ENCODE measurements around the gene MAP3K15. TPM values are rescaled to one million over a fixed set of nuclear protein-coding genes. Genes with fewer than 3 reads are reported as not detected.

Gene MAP3K15
- total RNA-seq, 2 donors from 2014 or later = 0.56 TPM; not detected in 1

DNA sequence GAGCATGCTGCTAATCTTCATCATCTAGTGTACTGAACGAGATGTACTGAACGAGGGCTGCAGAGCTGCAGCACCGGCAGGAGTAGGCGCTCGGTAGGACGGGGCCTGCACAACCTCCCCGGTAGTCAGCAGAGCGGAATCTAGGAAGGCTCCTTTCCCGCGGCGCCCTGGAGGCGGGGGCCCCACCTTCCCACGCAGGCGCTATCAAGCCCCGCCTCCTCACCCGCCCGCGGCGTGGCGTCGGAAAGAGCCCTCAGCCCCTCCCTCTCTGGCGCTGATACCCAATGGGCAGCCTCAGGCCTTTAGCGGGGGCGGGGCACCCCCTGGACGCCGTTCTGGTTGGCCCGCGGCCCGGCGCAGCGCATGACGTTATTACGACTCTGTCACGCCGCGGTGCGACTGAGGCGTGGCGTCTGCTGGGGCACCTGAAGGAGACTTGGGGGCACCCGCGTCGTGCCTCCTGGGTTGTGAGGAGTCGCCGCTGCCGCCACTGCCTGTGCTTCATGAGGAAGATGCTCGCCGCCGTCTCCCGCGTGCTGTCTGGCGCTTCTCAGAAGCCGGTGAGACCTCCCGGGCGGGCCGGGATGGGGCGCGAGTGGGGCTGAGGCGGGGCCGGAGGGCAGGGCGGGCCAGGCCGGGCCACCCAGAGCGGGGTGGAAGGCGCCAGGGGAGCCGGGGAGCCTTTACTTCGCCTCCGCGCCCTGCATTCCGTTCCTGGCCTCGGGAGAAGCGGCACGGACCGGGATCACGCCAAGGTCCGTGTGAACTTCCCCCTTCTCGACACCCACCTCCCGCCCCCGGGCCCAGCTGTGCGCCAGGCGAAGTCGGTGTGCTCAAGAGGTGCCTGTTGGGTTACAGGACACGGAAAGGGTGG is 171.5 kb downstream of the MAP3K15 start, which contains the start of gene PDHA1:
Gene PDHA1, plus strand, starts transcription at position 393 of the 874 bp plus-strand sequence. Its CDS starts 111 bp downstream, at position 504.
- H3K27ac ChIP-seq = peak within 1 kb of the TSS; percentile 79
- DNase-seq (ENCODE audit: low spot score) = peak; percentile 54
- peaks cover 0 to 7% of the 10 kb centered on the region in 2 donors for H3K4me1 ChIP-seq (ENCODE audit: control insufficient read depth in 1 of 2, low read depth in 2 of 2)
- peak within 1 kb of the TSS; percentile 81 for H3K4me3 ChIP-seq
- TF ChIP-seq, protein P1, sequence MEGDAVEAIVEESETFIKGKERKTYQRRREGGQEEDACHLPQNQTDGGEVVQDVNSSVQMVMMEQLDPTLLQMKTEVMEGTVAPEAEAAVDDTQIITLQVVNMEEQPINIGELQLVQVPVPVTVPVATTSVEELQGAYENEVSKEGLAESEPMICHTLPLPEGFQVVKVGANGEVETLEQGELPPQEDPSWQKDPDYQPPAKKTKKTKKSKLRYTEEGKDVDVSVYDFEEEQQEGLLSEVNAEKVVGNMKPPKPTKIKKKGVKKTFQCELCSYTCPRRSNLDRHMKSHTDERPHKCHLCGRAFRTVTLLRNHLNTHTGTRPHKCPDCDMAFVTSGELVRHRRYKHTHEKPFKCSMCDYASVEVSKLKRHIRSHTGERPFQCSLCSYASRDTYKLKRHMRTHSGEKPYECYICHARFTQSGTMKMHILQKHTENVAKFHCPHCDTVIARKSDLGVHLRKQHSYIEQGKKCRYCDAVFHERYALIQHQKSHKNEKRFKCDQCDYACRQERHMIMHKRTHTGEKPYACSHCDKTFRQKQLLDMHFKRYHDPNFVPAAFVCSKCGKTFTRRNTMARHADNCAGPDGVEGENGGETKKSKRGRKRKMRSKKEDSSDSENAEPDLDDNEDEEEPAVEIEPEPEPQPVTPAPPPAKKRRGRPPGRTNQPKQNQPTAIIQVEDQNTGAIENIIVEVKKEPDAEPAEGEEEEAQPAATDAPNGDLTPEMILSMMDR (IDR thresholded peaks at IDR 0.05) = no peak
- H3K9me3 ChIP-seq = no peaks in the 10 kb centered on the region
- ATAC-seq (ENCODE audit: insufficient number of reproducible peaks, low FRiP score, low read depth) = peak; percentile 89
- H3K27me3 ChIP-seq (replicated peaks; ENCODE audit: insufficient read depth) = no peaks in the 10 kb centered on the region
- no peaks in the 10 kb centered on the region for H3K36me3 ChIP-seq

- no peaks in the 10 kb centered on the region for H3K27me3 ChIP-seq (replicated peaks; ENCODE audit: insufficient read depth)
- peak overlapping the region; percentile 81 for H3K4me3 ChIP-seq
- no peak for DNase-seq (ENCODE audit: low spot score)
- no peaks in the 10 kb centered on the region for H3K36me3 ChIP-seq
- peak; percentile 15 for ATAC-seq (ENCODE audit: insufficient number of reproducible peaks, low FRiP score, low read depth)
- H3K9me3 ChIP-seq = no peaks in the 10 kb centered on the region
- H3K27ac ChIP-seq = peak overlapping the region; percentile 55 to 69
- TF ChIP-seq, protein P1 (IDR thresholded peaks at IDR 0.05) = no peak
- H3K4me1 ChIP-seq (ENCODE audit: control insufficient read depth in 1 of 2, low read depth in 2 of 2) = peaks cover 0 to 7% of the 10 kb centered on the region in 2 donors
Observed at GRCh38 chrX:19343085-19343534, 172.2 kb downstream of the MAP3K15 start.

- H3K4me3 ChIP-seq = no peak overlapping the region
- DNase-seq (ENCODE audit: low spot score) = no peak
Observed at GRCh38 chrX:19342331-19342906, 172.9 kb downstream of the MAP3K15 start.

GRCh38 chrX:19334945-19335626 is 180.2 kb downstream of the MAP3K15 start:
- H3K27ac ChIP-seq = no peak overlapping the region
- TF ChIP-seq, protein P1 (IDR thresholded peaks at IDR 0.05) = no peak
- no peak for ATAC-seq (ENCODE audit: insufficient number of reproducible peaks, low FRiP score, low read depth)

More at GRCh38 chrX:19342331-19342906, 172.9 kb downstream of the MAP3K15 start:
- H3K9me3 ChIP-seq = no peaks in the 10 kb centered on the region
- peak overlapping the region in 1 of 2 donors; percentile 69 for H3K27ac ChIP-seq
- peaks cover 0 to 3% of the 10 kb centered on the region in 2 donors for H3K4me1 ChIP-seq (ENCODE audit: control insufficient read depth in 1 of 2, low read depth in 2 of 2)
- ATAC-seq (ENCODE audit: insufficient number of reproducible peaks, low FRiP score, low read depth) = no peak
- H3K36me3 ChIP-seq = no peaks in the 10 kb centered on the region
- TF ChIP-seq, protein P1 (IDR thresholded peaks at IDR 0.05) = no peak
- no peaks in the 10 kb centered on the region for H3K27me3 ChIP-seq (replicated peaks; ENCODE audit: insufficient read depth)

More at GRCh38 chrX:19334945-19335626, 180.2 kb downstream of the MAP3K15 start:
- Histone ChIP-seq H3K4me1 (ENCODE audit: control insufficient read depth in 1 of 2, low read depth in 2 of 2) (no peaks in the 10 kb centered on the region), H3K27me3 (replicated peaks; ENCODE audit: insufficient read depth) (no peaks in the 10 kb centered on the region), H3K36me3 (no peaks in the 10 kb centered on the region), H3K9me3 (no peaks in the 10 kb centered on the region), H3K4me3 (no peak overlapping the region)
- no peak for DNase-seq (ENCODE audit: low spot score)
